T-helper 2 cell (primary cell): ENCODE results near the gene MYCN.
A peak's percentile ranks its signal among the peaks of the same experiment; 100 is the strongest.
"Not testable (repeated sequence)": the region's sequence is repeated elsewhere in the genome, so short reads cannot be mapped to it uniquely, and the experiment has no call there.

Source experiments
- DNase-seq, 5 experiments: peaks; one replicate each; pipeline versions ENCODE4 v3.0.0 to v3.0.0-alpha.2; 2012 to 2022
- total RNA-seq, 2 donors: gene quantifications; one replicate each; lab custom pipeline; 2026; lab: John Stamatoyannopoulos, UW

MYCN gene
- total RNA-seq = 0 to 0.31 reads per million in 2 donors

- peak in 1 of 5 experiments; percentile 13 for DNase-seq
Measured at GRCh38 chr2:15939854-15940660, at the start of gene MYCN. Gene MYCN, plus strand, starts transcription at chr2:15940550. Its CDS starts 1,515 bp downstream, at chr2:15942065.

GRCh38 chr2:15890936-15891905, 49.1 kb upstream of the MYCN start:
- no peak for DNase-seq

GRCh38 chr2:15892151-15892880, 48.0 kb upstream of the MYCN start:
- no peak for DNase-seq

- no peak for DNase-seq
Measured at GRCh38 chr2:15893085-15893484, 47.3 kb upstream of the MYCN start.

GRCh38 chr2:15893689-15894480, 46.5 kb upstream of the MYCN start:
- DNase-seq = no peak

- no peak for DNase-seq
Measured at GRCh38 chr2:15894481-15895144, 45.7 kb upstream of the MYCN start.

- no peak for DNase-seq
Measured at GRCh38 chr2:15895615-15896469, 44.5 kb upstream of the MYCN start.

GRCh38 chr2:15896859-15897258, 43.5 kb upstream of the MYCN start:
- no peak for DNase-seq

GRCh38 chr2:15897431-15898098, 42.8 kb upstream of the MYCN start:
- no peak for DNase-seq

GRCh38 chr2:15899327-15899612, 41.1 kb upstream of the MYCN start:
- no peak for DNase-seq

- DNase-seq = no peak
Measured at GRCh38 chr2:15899751-15900493, 40.4 kb upstream of the MYCN start.

GRCh38 chr2:15901095-15901807, 39.1 kb upstream of the MYCN start:
- no peak for DNase-seq

- DNase-seq = no peak
Measured at GRCh38 chr2:15901808-15902130, 38.6 kb upstream of the MYCN start.

GRCh38 chr2:15903910-15904309, 36.4 kb upstream of the MYCN start:
- not testable (repeated sequence) for DNase-seq

GRCh38 chr2:15905267-15905645, 35.1 kb upstream of the MYCN start:
- no peak for DNase-seq

- DNase-seq = no peak
Measured at GRCh38 chr2:15905986-15906491, 34.3 kb upstream of the MYCN start.

GRCh38 chr2:15906778-15907177, 33.6 kb upstream of the MYCN start:
- no peak for DNase-seq
